Measurements from ENCODE around the gene CCDC70.
A peak's percentile ranks its signal among the peaks of the same experiment; 100 is the strongest.

The CCDC70 gene

GRCh38 chr13:51862957-51863356 is 1.2 kb downstream of the CCDC70 start:
- no peak for DNase-seq (ENCODE audit: low read depth)

- no peak for DNase-seq (ENCODE audit: low read depth)
These were observed 4.1 kb downstream of the CCDC70 start for GRCh38 chr13:51865838-51866237.

- no peak for DNase-seq (ENCODE audit: low read depth)
These were observed 5.3 kb downstream of the CCDC70 start for GRCh38 chr13:51867062-51867461.

GRCh38 chr13:51869916-51870315 is 8.1 kb downstream of the CCDC70 start:
- no peak for DNase-seq (ENCODE audit: low read depth)

- no peak for DNase-seq (ENCODE audit: low read depth)
These were observed 8.8 kb downstream of the CCDC70 start for GRCh38 chr13:51870616-51871015.

- no peak for DNase-seq (ENCODE audit: low read depth)
These were observed 11.5 kb downstream of the CCDC70 start for GRCh38 chr13:51873117-51873798.

GRCh38 chr13:51873837-51874236 is 12.1 kb downstream of the CCDC70 start:
- no peak for DNase-seq (ENCODE audit: low read depth)

GRCh38 chr13:51874651-51875050 is 12.9 kb downstream of the CCDC70 start:
- no peak for DNase-seq (ENCODE audit: low read depth)

GRCh38 chr13:51879133-51879532 is 17.4 kb downstream of the CCDC70 start:
- no peak for DNase-seq (ENCODE audit: low read depth)

- DNase-seq (ENCODE audit: low read depth) = no peak
These were observed 19.5 kb downstream of the CCDC70 start for GRCh38 chr13:51881296-51881695.

GRCh38 chr13:51882570-51883225 is 20.9 kb downstream of the CCDC70 start:
- DNase-seq (ENCODE audit: low read depth) = no peak

GRCh38 chr13:51883226-51883600 is 21.4 kb downstream of the CCDC70 start:
- DNase-seq (ENCODE audit: low read depth) = no peak

- DNase-seq (ENCODE audit: low read depth) = no peak
These were observed 23.9 kb downstream of the CCDC70 start for GRCh38 chr13:51885651-51886050.

GRCh38 chr13:51887468-51887867 is 25.7 kb downstream of the CCDC70 start:
- DNase-seq (ENCODE audit: low read depth) = no peak

GRCh38 chr13:51892657-51893056 is 30.9 kb downstream of the CCDC70 start:
- DNase-seq (ENCODE audit: low read depth) = no peak

- DNase-seq (ENCODE audit: low read depth) = no peak
These were observed 32.5 kb downstream of the CCDC70 start for GRCh38 chr13:51894239-51894638.

- peak; percentile 10 for DNase-seq (ENCODE audit: low read depth)
These were observed 34.4 kb downstream of the CCDC70 start for GRCh38 chr13:51895906-51896888.

- no peak for DNase-seq (ENCODE audit: low read depth)
These were observed 38.7 kb downstream of the CCDC70 start for GRCh38 chr13:51900471-51900870.

- DNase-seq (ENCODE audit: low read depth) = no peak
These were observed 41.0 kb downstream of the CCDC70 start for GRCh38 chr13:51902776-51903175.

- DNase-seq (ENCODE audit: low read depth) = no peak
These were observed 44.0 kb downstream of the CCDC70 start for GRCh38 chr13:51905787-51906186.

- no peak for DNase-seq (ENCODE audit: low read depth)
These were observed 44.8 kb downstream of the CCDC70 start for GRCh38 chr13:51906581-51906980.

- DNase-seq (ENCODE audit: low read depth) = no peak
These were observed 45.4 kb downstream of the CCDC70 start for GRCh38 chr13:51907040-51907732.

Measured in activated T-cell treated with anti-CD3 and anti-CD28 coated beads for 48 hours (primary cell).